Activated CD8-positive, alpha-beta memory T cell treated with anti-CD3 and anti-CD28 coated beads for 24 hours (primary cell): ENCODE data around the gene TMEM214.

Experiments used
- DNase-seq: peaks from one replicate; pipeline ENCODE4 v3.0.0-alpha.2; 2020

Gene TMEM214

GRCh38 chr2:27041752-27042151, 9.0 kb downstream of the TMEM214 start:
- no peak for DNase-seq

- DNase-seq: no peak
These were observed 9.4 kb downstream of the TMEM214 start for GRCh38 chr2:27042159-27042661.

GRCh38 chr2:27042985-27043634, 10.3 kb downstream of the TMEM214 start:
- no peak for DNase-seq

- DNase-seq: peak; percentile 87
These were observed 16.9 kb downstream of the TMEM214 start for GRCh38 chr2:27049422-27050280.

DNA sequence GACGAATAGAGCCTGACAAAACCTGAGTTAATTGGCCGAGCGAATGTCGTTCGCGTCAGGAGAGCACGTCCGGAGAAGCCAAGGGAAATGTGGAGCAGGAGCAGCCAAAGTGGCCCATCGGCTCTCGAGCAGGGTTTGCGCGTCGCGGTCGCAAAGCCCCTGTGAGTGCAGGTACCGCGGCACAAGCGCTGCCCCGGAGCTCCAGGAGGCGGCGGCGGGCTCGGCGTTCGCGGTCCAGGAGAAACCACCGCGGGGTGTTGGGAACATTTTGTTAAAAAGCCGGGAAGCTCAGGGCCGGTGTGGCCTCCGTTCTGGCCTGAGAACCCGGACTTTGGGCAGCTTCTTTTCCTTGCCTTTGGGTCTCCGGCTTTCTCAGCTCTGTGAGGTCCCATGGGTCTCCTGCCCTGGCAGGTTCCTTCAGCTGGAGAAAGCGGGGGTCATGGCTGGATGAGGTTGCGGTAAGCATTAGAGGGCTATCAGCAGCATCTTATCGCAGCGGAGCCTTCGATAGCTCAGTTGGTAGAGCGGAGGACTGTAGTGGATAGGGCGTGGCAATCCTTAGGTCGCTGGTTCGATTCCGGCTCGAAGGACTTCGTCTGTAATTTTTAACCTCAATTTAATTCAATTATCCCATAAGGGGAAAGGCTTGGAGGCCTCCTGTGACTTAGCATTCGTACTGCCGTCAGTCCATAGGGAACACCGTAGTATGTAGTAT, 17.7 kb downstream of the TMEM214 start:
- DNase-seq: peak; percentile 100

DNA sequence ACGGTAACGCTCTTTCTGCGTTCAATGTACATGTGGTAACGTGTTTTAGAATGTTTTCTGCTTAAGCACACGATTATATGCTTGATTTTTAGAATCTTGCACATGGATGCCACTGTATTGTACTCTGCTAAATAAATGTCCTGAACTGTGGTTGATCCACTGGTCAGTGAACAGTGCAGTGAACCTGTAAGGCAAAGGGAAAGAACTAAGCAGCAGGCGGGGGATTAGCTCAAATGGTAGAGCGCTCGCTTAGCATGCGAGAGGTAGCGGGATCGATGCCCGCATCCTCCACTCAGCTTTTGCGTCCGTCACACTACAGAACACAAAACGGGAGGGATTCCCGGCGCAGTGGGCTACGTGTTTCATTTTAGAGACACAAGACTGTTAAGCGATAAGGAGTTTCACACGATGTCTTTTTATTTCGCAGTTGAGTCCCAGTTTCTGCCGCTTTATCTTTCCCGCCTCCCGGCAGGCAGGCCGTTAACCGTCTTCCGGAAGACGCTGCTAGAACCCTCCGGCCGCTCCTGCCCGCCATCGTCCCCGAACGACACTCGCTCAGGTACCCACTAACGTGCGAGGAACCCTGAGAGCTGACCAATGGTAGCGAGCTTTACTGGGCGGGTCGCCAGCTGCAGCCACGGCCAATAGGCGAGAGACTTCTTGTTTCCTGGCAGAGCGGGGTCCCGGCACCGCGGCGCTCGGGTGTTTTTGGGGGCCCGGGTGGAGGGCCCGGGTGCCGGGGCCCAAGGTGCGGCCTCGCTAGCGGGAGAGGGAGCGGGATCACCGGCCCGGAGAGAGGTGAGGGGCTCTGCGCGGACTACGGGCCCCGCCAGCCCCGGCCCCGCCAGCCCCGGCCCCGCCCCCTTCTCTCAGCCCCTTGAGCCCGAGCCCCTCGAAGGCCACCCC, 18.5 kb downstream of the TMEM214 start, which contains the start of gene AGBL5:
Gene AGBL5 (plus strand): TSS at position 673 of the 906 bp plus-strand sequence. CDS start 1,291 bp downstream, outside the sequence.
- peak; percentile 99 for DNase-seq

GRCh38 chr2:27051902-27052645, 19.3 kb downstream of the TMEM214 start:
- DNase-seq: no peak

DNA sequence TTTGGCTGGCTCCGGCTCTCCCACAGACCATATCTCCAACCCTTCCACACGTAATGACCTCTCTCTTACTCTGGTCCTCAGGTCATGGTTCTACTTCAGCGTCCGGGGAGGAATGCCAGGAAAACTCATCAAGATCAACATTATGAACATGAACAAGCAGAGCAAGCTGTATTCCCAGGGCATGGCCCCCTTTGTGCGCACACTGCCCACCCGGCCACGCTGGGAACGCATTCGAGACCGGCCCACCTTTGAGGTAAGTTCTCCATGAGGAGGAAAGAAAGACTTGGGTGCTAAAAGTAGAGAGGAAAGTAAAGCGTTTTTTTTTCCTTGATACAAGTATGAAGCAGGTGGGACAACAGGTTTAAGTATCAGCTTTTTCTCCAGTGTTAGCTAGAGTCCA, 20.6 kb downstream of the TMEM214 start:
- no peak for DNase-seq

- DNase-seq: no peak
These were observed 21.0 kb downstream of the TMEM214 start for GRCh38 chr2:27053776-27054175.

- DNase-seq: no peak
These were observed 22.0 kb downstream of the TMEM214 start for GRCh38 chr2:27054721-27055120.

- no peak for DNase-seq
These were observed 24.4 kb downstream of the TMEM214 start for GRCh38 chr2:27057184-27057583.

GRCh38 chr2:27058210-27058609, 25.4 kb downstream of the TMEM214 start:
- DNase-seq: no peak

DNA sequence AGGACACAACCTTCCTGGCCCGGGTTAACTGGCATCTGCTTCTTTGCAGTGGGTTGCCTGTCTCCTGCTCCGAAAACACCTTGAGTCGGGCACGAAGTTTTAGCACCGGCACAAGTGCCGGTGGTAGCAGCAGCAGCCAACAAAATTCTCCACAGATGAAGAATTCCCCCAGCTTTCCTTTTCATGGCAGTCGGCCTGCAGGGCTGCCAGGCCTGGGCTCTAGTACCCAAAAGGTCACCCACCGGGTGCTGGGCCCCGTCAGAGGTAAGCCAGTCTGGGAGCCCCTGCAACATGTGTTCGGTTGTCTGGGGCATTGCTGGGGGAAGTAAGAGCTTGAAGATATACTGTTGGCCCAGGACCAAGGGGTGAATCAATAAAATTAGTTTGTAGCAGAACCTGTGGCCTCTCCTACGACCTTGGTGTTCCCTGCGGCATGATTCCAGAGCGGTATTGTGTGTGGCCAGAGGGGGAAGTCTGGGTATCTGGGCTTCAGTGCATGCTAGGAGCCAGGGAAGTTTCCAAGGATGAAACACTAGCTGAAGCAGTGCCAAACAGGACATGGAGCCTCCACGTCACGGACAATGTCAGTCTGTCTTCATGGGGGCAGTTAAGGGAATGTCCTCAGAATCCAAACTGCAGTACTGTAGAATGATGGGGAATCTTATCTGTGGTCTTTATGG, 26.5 kb downstream of the TMEM214 start:
- DNase-seq: no peak

DNA sequence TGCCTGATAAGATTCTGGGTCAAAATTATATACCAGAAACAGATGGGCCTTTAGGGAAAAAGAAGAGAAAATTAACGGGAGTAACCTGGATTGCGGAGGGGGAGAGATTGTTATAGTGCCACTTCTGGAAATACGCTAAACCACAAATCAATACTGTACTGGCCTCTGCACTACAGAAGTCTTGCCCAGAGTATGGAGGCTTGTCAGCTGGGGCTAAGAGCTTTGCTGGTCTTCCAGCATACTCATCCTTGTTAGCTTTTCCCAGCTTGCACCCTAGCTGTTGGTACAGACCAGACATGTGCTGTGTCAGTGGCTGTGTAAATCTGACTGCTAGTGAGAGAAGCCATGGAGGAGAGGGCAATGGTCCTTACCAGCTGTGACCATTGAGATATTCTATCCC, 27.6 kb downstream of the TMEM214 start:
- DNase-seq: no peak

GRCh38 chr2:27065128-27065527, 32.4 kb downstream of the TMEM214 start:
- no peak for DNase-seq

DNA sequence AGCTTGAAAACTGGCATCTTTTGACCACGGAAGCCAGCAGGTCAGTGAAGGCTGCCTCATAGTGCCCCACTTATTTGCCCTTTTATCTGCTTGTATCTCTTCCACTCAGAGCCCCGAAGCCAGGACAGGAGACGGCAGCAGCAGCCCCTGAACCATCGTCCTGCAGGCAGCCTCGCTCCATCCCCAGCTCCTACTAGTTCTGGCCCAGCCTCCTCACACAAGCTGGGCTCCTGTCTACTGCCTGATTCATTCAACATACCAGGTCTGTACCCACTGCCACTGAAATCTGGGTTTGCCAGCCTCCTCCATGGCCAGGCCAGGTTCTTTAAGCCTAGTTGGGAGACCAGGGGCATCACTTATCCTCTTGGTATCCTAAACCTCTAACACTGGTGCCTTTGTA, 34.6 kb downstream of the TMEM214 start:
- DNase-seq: no peak

DNA sequence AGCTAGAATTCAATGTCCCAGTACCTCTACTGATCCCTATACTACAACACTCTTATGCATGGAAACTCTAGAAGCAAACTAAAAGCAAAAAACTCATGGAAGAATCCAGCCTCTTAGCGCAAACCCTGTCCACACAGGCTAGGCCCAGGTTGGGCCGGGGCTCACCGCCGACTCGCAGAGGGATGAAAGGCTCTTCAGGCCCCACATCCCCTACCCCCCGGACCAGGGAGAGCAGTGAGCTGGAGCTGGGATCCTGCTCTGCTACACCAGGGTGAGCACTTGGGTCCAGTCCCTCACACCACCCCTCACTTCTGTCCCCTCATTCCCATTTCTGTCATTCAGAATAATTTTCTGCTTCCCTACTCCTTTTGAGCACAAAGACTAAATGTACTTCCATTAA, 36.7 kb downstream of the TMEM214 start:
- no peak for DNase-seq

DNA sequence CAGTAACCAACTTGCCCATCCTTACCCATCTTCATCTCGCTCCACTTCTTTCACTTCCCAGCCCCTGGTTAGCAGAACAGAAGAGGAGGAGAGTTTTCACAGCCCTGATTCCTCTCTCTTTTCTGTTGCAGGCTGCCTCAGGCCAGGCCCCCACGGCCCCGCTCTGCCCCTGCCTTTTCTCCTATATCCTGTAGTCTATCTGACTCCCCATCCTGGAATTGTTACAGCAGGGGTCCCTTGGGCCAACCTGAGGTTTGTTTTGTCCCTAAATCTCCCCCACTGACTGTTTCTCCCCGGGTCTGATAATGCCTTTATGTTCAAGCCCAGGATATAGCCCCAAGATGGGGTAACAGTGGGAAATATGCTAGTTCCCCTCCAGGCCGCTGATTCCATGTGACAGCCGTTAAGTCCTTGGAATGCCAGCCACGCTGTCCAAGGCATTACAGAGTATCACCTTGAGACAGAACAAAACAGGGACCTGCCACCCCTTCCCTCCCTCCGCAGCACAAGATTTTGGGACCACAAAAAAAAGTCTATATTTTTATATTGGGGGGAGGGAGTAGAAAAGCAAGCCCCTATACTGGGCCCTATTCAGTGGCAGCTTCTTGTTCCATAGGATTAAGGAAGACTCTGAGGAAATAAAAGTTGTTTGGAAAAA, 37.3 kb downstream of the TMEM214 start:
- DNase-seq: no peak

DNA sequence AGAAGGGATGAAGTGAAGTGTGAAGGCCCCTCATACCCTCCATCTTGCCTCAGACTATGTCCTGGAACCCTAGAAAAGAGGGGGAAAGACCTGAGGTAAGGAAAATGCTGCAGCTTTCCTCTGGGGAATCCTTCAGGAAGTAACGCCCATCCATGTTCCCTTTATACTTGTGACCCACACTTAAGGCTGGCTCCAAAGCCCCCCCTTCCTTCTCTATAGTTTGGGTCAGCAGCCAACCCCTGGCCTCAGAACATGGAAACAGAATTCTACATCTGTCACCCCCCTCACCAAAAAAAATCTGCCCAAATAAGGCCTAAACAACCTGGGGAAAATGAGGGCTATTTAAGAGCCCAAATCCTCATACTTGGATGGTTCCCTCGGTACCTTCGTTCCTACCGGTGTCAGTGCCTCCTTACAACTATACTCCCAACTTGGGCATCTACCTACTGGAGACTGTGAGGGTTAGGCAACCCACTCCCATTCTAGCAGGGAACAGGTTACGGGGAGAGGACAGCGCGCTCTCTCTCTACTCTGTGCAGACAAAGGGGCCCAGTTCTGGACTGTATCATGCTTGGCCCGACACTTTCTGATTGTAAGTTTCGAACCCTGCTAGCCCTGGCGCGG, 38.0 kb downstream of the TMEM214 start:
- no peak for DNase-seq
